CD4-positive, alpha-beta memory T cell (primary cell): ENCODE measurements around the gene MARK3. TPM values are rescaled to one million over a fixed set of nuclear protein-coding genes. Genes with fewer than 3 reads are reported as not detected.

Source experiments
- CTCF ChIA-PET: fragments of 350-600 bp; sonication (Branson Sonifier 250); formaldehyde crosslinking; loops from one replicate; lab custom pipeline; 2021; ENCODE audit warnings: inconsistent platforms; ENCODE audit not compliant: partially characterized antibody; lab: Charles Lee
- POLR2A ChIA-PET: fragments of 350-600 bp; sonication (Branson Sonifier 250); formaldehyde crosslinking; loops from one replicate; lab custom pipeline; 2021; ENCODE audit not compliant: partially characterized antibody; lab: Charles Lee
- DNase-seq, 5 donors: peaks; one replicate each; pipeline versions ENCODE4 v3.0.0 to v3.0.0-alpha.2; 2020 to 2022; ENCODE audit warnings: mixed read lengths in 1 of 5
- H3K27ac ChIP-seq: one replicate; pipeline ENCODE4 v1.7.0; 2013; ENCODE audit warnings: low read depth, low read length
- H3K27me3 ChIP-seq: 2 replicates; pipeline ENCODE4 v1.7.0; 2013; ENCODE audit warnings: mild to moderate bottlenecking, low read length, moderate library complexity; ENCODE audit not compliant: insufficient read depth
- H3K36me3 ChIP-seq: 2 replicates; pipeline ENCODE4 v1.7.0; 2013; ENCODE audit warnings: mild to moderate bottlenecking, low read length, moderate library complexity; ENCODE audit not compliant: insufficient read depth
- H3K4me1 ChIP-seq: 2 replicates; pipeline ENCODE4 v1.7.0; 2013; ENCODE audit warnings: mild to moderate bottlenecking, low read length, moderate library complexity; ENCODE audit not compliant: insufficient read depth
- H3K4me3 ChIP-seq, 2 donors: one replicate each; pipeline ENCODE4 v1.7.0; 2013; ENCODE audit warnings: low read length in 2 of 2, mild to moderate bottlenecking in 1 of 2
- H3K9me3 ChIP-seq, 2 donors: one replicate each; pipeline ENCODE4 v1.7.0; 2013; ENCODE audit warnings: low read length in 2 of 2, control low read depth in 1 of 2; ENCODE audit not compliant: control insufficient read depth in 1 of 2
- H3K27ac Mint-ChIP-seq, 7 donors: one replicate each; pipeline ENCODE4 v1.8.0; 2020 to 2021; ENCODE audit warnings: mixed read lengths in 7 of 7, mild to moderate bottlenecking in 6 of 7, inconsistent platforms in 3 of 7, moderate library complexity in 3 of 7
- H3K27me3 Mint-ChIP-seq, 2 donors: one replicate each; pipeline ENCODE4 v1.8.0; 2020 to 2021; ENCODE audit warnings: mixed read lengths in 2 of 2
- H3K36me3 Mint-ChIP-seq, 2 donors: one replicate each; pipeline ENCODE4 v1.8.0; 2020 to 2021; ENCODE audit warnings: mixed read lengths in 2 of 2, inconsistent platforms in 1 of 2, mild to moderate bottlenecking in 1 of 2
- H3K4me1 Mint-ChIP-seq, 4 donors: one replicate each; pipeline ENCODE4 v1.8.0; 2020 to 2021; ENCODE audit warnings: mixed read lengths in 4 of 4, mild to moderate bottlenecking in 1 of 4
- H3K4me3 Mint-ChIP-seq, 8 donors: one replicate each; pipeline ENCODE4 v1.8.0; 2020 to 2021; ENCODE audit warnings: mixed read lengths in 8 of 8, mild to moderate bottlenecking in 7 of 8, moderate library complexity in 6 of 8, inconsistent platforms in 3 of 8
- H3K9me3 Mint-ChIP-seq, 8 donors: one replicate each; pipeline ENCODE4 v1.8.0; 2020 to 2021; ENCODE audit warnings: mixed read lengths in 8 of 8, mild to moderate bottlenecking in 5 of 8, inconsistent platforms in 3 of 8, moderate library complexity in 1 of 8
- intact Hi-C: fragments of 100-400 bp; cut with micrococcal nuclease; formaldehyde crosslinking; loops from one replicate; pipeline ENCODE4 v1.15.1; 2023
- polyA plus RNA-seq, 2 donors: library from polyadenylated mRNA; unstranded; fragments of 300-500 nt; fragmentation: Illumina TruSeq; gene quantifications; one replicate each; pipeline ENCODE4 v1.2.3, GENCODE V29; 2021
- total RNA-seq, 2 experiments: library from RNA; stranded (reverse); gene quantifications; one replicate each; pipeline ENCODE4 v1.2.3, GENCODE V29; 2021

The MARK3 gene
- total and polyA plus RNA-seq, 4 experiments from 2014 or later = 18.4 to 113 (median 76.2) TPM

GRCh38 chr14:103520269-103520656 is 135.0 kb downstream of the MARK3 start:
- Histone ChIP-seq H3K4me1 (peaks cover 22% of the 10 kb centered on the region), H3K27me3 (no peaks in the 10 kb centered on the region), H3K9me3 (no peaks in the 10 kb centered on the region), H3K36me3 (no peaks in the 10 kb centered on the region), H3K4me3 (no peak overlapping the region), H3K27ac (no peak overlapping the region)
- no peak for DNase-seq
- peaks cover 0 to 1% of the 10 kb centered on the region in 2 donors for H3K36me3 Mint-ChIP-seq
- peak overlapping the region in 7 of 8 donors; percentile 25 to 77 (median 66) for H3K4me3 Mint-ChIP-seq
- H3K27ac Mint-ChIP-seq = no peak overlapping the region
- ChIA-PET POLR2A (interaction anchor here (0.8 to 2.4 kb wide), 2 partner anchors 10 to 186 kb away, joined by 3 to 17 read pairs; partner anchors contain the start of gene TRMT61A), CTCF (interaction anchor here (1.0 to 7.2 kb wide), 5 partner anchors 10 to 31 kb away, joined by 3 to 78 read pairs (median 6); no protein-coding TSS in a partner anchor)
- H3K9me3 Mint-ChIP-seq = peaks cover 0 to 1% (median 0%) of the 10 kb centered on the region in 8 donors
- H3K4me1 Mint-ChIP-seq = peaks cover 0 to 21% (median 8%) of the 10 kb centered on the region in 4 donors
- peaks cover 3% of the 10 kb centered on the region in 2 donors for H3K27me3 Mint-ChIP-seq
- intact Hi-C loops = no loop called here

- Mint-ChIP-seq H3K27ac (no peak overlapping the region), H3K27me3 (peaks cover 3% of the 10 kb centered on the region in 2 donors), H3K9me3 (peaks cover 0 to 1% (median 0%) of the 10 kb centered on the region in 8 donors), H3K4me3 (peak overlapping the region; percentile 39 to 77 (median 66)), H3K36me3 (peaks cover 0 to 1% of the 10 kb centered on the region in 2 donors), H3K4me1 (peaks cover 0 to 21% (median 8%) of the 10 kb centered on the region in 4 donors)
- ChIA-PET CTCF (interaction anchor here (0.7 to 7.2 kb wide), 10 partner anchors 10 to 43 kb away, joined by 3 to 78 read pairs (median 4); partner anchors contain the start of genes BAG5 and COA8), POLR2A (interaction anchor here (0.7 to 2.5 kb wide), 6 partner anchors 9 to 187 kb away, joined by 3 to 17 read pairs (median 4); partner anchors contain the start of genes BAG5, COA8, EIF5 and TRMT61A)
- DNase-seq = peak; percentile 59 to 76 (median 63)
- H3K4me1 ChIP-seq = peaks cover 22% of the 10 kb centered on the region
- H3K36me3 ChIP-seq = no peaks in the 10 kb centered on the region
- H3K4me3 ChIP-seq = peak overlapping the region in 1 of 2 donors; percentile 52
- no peak overlapping the region for H3K27ac ChIP-seq
- no peaks in the 10 kb centered on the region for H3K27me3 ChIP-seq
- intact Hi-C loops = loop anchor here (1.0 kb wide), 1 partner anchor 8 kb away; the partner anchor contains the start of gene TRMT61A
- H3K9me3 ChIP-seq = no peaks in the 10 kb centered on the region
These were observed 135.6 kb downstream of the MARK3 start for GRCh38 chr14:103520657-103521437.

GRCh38 chr14:103521438-103521950 is 136.3 kb downstream of the MARK3 start:
- intact Hi-C loops = loop anchor here (1.0 kb wide), 1 partner anchor 8 kb away; the partner anchor contains the start of gene TRMT61A
- peaks cover 22% of the 10 kb centered on the region for H3K4me1 ChIP-seq
- peaks cover 0 to 1% of the 10 kb centered on the region in 2 donors for H3K36me3 Mint-ChIP-seq

GRCh38 chr14:103521951-103522563 is 136.8 kb downstream of the MARK3 start:
- H3K4me1 Mint-ChIP-seq = peaks cover 0 to 25% (median 8%) of the 10 kb centered on the region in 4 donors
- CTCF ChIA-PET = interaction anchor here (0.9 to 7.2 kb wide), 5 partner anchors 9 to 42 kb away, joined by 3 to 78 read pairs (median 5); no protein-coding TSS in a partner anchor
- peaks cover 22% of the 10 kb centered on the region for H3K4me1 ChIP-seq
- H3K9me3 Mint-ChIP-seq = peaks cover 0 to 1% (median 0%) of the 10 kb centered on the region in 8 donors
- H3K36me3 ChIP-seq = no peaks in the 10 kb centered on the region
- intact Hi-C loops = loop anchor here (1.0 kb wide), 1 partner anchor 7 kb away; the partner anchor contains the start of gene TRMT61A
- peaks cover 3% of the 10 kb centered on the region in 2 donors for H3K27me3 Mint-ChIP-seq
- no peak overlapping the region for H3K27ac ChIP-seq
- H3K36me3 Mint-ChIP-seq = peaks cover 0 to 1% of the 10 kb centered on the region in 2 donors
- peak in 1 of 5 donors; percentile 19 for DNase-seq
- POLR2A ChIA-PET = interaction anchor here (0.7 to 2.5 kb wide), 4 partner anchors 8 to 188 kb away, joined by 3 to 17 read pairs (median 9); partner anchors contain the start of genes BAG5, COA8, EIF5 and TRMT61A
- H3K27me3 ChIP-seq = no peaks in the 10 kb centered on the region
- peak overlapping the region; percentile 59 to 74 (median 66) for H3K4me3 Mint-ChIP-seq
- peak overlapping the region in 1 of 2 donors; percentile 52 for H3K4me3 ChIP-seq
- H3K9me3 ChIP-seq = no peaks in the 10 kb centered on the region
- H3K27ac Mint-ChIP-seq = no peak overlapping the region

More at GRCh38 chr14:103521438-103521950, 136.3 kb downstream of the MARK3 start:
- Mint-ChIP-seq H3K27me3 (peaks cover 3% of the 10 kb centered on the region in 2 donors), H3K4me1 (peaks cover 0 to 21% (median 8%) of the 10 kb centered on the region in 4 donors), H3K9me3 (peaks cover 0 to 1% (median 0%) of the 10 kb centered on the region in 8 donors), H3K27ac (no peak overlapping the region), H3K4me3 (peak overlapping the region in 1 of 8 donors; percentile 10)
- CTCF ChIA-PET = interaction anchor here (0.7 to 7.2 kb wide), 10 partner anchors 9 to 42 kb away, joined by 3 to 78 read pairs (median 4); partner anchors contain the start of genes BAG5 and COA8
- DNase-seq = peak in 3 of 5 donors; percentile 24 to 32 (median 24)
- H3K4me3 ChIP-seq = peak overlapping the region in 1 of 2 donors; percentile 52
- no peaks in the 10 kb centered on the region for H3K27me3 ChIP-seq
- no peaks in the 10 kb centered on the region for H3K9me3 ChIP-seq
- POLR2A ChIA-PET = interaction anchor here (0.7 to 2.5 kb wide), 5 partner anchors 8 to 187 kb away, joined by 3 to 17 read pairs (median 5); partner anchors contain the start of genes BAG5, COA8, EIF5 and TRMT61A
- H3K36me3 ChIP-seq = no peaks in the 10 kb centered on the region
- no peak overlapping the region for H3K27ac ChIP-seq

GRCh38 chr14:103522649-103523574 is 137.7 kb downstream of the MARK3 start, which contains the start of gene CKB:
CKB (minus strand) TSS chr14:103522830; CDS start chr14:103522493, 337 bp downstream.
- Mint-ChIP-seq H3K4me3 (peak within 1 kb of the TSS; percentile 59 to 74 (median 67)), H3K27ac (peak within 1 kb of the TSS in 1 of 7 donors; percentile 34), H3K36me3 (peaks cover 0 to 1% of the 10 kb centered on the region in 2 donors), H3K27me3 (peaks cover 3% of the 10 kb centered on the region in 2 donors), H3K9me3 (peaks cover 0 to 1% (median 0%) of the 10 kb centered on the region in 8 donors), H3K4me1 (peaks cover 1 to 31% (median 11%) of the 10 kb centered on the region in 4 donors)
- POLR2A ChIA-PET = interaction anchor here (1.0 to 2.5 kb wide), 3 partner anchors 7 to 40 kb away, joined by 4 to 17 read pairs (median 13); partner anchors contain the start of genes BAG5, COA8 and TRMT61A
- Histone ChIP-seq H3K4me3 (peak within 1 kb of the TSS in 1 of 2 donors; percentile 52), H3K4me1 (peaks cover 25% of the 10 kb centered on the region), H3K9me3 (no peaks in the 10 kb centered on the region), H3K36me3 (no peaks in the 10 kb centered on the region), H3K27me3 (no peaks in the 10 kb centered on the region), H3K27ac (no peak within 1 kb of the TSS)
- intact Hi-C loops = no loop called here
- CTCF ChIA-PET = interaction anchor here (7.2 kb wide), 1 partner anchor 23 kb away, joined by 78 read pairs; no protein-coding TSS in a partner anchor
- peak in 1 of 5 donors; percentile 22 for DNase-seq
